GM21576 (cell line): Measurements from ENCODE around the gene OXCT2.
"Not testable (repeated sequence)": the region's sequence is repeated elsewhere in the genome, so short reads cannot be mapped to it uniquely, and the experiment has no call there.

Experiments
- ATAC-seq: cut with Tn5 transposase; IDR thresholded peaks from one replicate; pipeline ENCODE4 v1.9.1; 2021; ENCODE audit warnings: mild to moderate bottlenecking, moderate library complexity; ENCODE audit not compliant: unreplicated experiment

Gene OXCT2

GRCh38 chr1:39763619-39764374 lies 7.4 kb downstream of the OXCT2 start:
- not testable (repeated sequence) for ATAC-seq

DNA sequence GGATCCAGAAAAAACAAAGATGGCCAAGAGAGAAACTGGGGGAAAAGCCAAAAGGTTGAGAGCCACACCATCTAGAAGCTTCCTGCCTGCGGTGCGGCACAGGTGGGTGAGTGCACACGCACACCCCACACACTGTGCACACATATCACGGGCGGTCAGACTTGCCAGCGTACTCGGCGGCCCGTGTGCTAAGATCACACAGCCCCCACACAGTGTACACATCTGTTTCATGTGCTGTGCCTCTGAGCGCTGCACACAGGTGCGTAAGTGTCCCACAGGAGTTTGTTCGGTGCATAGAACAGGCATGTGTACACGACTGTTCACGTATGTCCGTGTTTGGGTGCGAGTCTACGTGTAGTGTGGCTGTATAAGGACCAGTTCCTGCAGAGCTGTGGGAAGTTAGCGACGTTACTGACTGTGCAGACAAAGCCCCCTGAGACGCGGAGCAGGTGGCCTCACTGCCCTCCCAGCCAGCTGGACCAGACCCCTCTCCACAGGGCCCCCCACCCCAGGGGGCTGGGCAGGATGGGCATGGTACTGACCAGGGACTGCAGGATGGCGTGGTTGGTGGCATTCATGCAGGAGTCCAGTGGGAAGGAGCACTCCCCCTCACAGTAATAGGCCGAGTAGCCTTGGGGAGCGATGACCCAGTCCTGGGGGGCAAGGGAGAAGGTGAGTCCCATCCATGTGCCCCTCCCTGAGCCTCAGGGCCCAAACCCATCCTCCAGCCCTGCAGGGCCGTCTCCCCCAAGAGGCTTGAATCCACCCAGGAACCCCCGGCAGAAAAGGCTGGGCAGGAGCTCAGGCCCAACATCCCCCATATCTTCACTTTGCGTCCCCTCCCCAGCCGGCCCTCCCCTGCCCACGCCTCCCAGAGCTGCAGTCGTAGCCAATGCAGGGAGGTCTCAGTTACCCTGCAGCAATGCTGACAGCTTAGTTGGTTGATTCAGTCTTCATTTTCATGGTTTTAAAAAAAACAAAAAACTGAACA lies 8.3 kb downstream of the OXCT2 start:
- no peak for ATAC-seq

GRCh38 chr1:39761557-39762260 lies 9.4 kb downstream of the OXCT2 start:
- ATAC-seq = no peak

DNA sequence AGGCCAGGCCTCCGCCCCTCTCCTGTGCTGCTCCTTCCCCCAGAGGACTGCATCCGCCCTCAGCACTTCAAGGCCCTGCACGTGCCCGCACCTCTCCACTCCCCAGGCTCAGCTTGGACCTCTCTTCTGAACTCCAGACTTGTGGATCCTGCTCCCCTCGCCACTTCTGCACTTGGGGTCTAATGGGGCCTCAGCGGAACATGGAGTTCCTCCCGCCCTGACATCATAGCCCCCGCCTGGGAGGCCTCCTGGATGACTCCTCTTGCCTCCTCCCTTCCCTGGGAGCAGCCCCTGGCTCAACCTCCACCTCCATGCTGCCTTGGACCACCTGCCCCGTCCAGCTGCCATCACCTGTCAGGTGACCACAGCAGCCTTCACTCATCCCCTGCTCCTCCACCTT lies 10.1 kb downstream of the OXCT2 start:
- no peak for ATAC-seq

DNA sequence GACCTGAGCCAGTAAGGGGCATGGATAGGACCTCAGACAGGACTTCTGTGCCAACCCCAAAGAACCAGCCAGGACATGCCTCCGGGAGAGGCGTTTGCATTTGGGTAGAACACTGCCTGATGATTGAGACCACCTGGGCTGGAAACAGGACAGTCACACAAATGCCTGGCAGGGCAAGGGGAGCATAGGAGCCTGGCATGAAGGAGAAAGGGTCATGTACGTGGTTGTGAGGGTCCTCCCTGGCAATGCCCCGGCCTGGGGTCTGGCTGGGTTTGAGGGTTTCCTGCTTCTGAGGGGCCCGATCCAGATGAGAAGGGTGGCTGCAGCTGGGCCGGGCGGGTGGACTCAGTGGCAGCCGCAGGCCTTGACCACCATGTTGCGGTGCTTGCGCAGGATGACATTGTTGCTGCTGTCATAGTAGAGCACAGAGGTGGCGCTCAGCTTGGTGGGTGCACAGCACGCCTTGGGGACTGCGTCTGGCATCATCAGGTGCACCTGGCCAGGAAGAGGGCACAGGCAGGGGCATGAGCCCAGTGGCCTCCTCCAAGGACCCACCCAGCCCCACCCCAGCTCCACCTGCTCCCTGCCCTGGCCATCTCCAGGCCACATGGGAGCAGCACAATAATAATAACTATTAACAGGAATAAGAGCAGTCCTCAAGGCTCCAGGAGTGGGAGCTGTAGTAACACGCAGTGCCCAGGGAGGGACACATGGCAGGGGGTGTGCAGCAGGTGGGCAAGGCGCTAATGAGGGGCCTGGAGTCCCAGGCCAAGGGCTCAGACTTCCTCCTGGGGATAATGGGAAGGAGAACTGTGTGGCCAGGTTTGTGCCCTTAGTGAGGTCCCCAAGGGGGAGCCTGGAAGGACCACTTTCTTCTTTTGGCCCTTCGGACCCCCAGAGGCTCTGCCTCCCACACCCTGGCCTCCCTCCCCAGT lies 10.8 kb downstream of the OXCT2 start:
- ATAC-seq = no peak

DNA sequence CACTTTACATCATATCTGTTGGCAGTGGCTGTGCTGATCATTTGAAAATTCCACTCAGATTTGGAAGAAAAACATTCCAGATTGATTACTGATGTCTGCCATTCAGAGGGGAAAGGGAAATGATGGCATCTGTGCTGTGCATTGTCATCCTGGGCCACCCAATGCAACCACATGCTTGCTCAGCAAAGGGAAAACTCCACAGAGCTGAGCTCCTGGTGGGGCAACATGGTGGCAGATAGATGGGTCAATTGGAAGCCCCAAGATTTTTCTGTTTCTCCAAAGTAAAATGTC lies 11.8 kb downstream of the OXCT2 start:
- no peak for ATAC-seq

DNA sequence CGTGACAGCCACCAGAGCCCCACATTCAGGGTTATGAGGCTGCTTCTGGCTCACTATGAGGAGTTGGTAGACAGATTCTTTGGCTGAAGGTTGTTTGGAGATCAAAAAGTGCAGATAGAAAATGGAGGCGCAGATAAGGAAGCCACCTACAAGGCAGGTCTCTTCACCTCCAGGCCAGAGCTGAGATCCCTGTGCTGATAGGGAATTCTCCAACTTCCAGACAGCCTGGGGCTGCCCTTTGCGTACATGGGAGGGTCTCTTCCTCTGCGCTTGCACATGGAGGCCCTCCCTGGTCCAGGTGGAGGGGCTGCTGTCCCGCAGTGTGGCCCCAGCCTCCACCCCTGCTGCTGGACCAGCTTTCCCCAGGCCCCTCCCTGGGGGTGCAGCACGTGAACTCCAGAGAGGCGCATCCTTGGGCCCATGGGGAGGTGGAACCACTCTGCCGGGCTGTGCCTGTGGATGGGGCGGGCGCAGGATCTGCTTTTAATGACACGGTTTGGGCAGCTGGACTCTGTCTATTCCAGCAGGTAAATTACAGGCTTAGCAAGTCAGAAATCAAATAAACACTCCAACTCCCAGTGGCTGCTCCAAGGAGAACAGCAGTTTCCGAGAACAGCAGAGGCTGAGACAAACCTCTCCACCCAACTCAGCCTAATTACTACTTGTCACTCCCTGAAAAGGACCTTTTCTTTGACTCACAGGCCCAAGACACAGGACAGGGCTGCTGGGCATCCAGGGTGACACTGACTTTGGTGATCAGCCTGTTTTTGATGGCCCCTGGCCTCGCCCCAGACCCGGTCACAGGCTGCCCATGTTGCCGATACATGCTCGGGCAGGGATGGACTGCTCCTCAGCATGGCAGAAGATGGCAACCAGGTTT lies 12.4 kb downstream of the OXCT2 start:
- no peak for ATAC-seq

DNA sequence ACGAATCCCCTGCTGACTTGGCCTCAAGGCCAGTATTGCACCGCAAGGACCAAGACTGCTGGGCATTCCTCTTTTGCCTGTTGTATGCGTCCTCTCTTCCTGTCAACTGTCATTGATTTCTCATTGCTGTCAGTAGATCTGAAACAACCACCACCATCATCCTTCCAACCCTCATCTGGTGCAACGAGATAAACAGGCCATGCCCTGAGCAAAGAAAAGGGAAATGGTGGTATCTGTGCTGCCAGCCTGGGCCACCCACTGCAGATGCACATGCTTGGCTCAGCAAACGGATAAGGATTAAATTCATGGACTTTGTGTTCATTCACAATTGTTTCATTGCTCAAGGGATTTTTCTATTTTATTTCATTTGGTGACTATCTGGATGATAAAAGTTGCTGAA lies 13.6 kb downstream of the OXCT2 start:
- ATAC-seq = no peak

DNA sequence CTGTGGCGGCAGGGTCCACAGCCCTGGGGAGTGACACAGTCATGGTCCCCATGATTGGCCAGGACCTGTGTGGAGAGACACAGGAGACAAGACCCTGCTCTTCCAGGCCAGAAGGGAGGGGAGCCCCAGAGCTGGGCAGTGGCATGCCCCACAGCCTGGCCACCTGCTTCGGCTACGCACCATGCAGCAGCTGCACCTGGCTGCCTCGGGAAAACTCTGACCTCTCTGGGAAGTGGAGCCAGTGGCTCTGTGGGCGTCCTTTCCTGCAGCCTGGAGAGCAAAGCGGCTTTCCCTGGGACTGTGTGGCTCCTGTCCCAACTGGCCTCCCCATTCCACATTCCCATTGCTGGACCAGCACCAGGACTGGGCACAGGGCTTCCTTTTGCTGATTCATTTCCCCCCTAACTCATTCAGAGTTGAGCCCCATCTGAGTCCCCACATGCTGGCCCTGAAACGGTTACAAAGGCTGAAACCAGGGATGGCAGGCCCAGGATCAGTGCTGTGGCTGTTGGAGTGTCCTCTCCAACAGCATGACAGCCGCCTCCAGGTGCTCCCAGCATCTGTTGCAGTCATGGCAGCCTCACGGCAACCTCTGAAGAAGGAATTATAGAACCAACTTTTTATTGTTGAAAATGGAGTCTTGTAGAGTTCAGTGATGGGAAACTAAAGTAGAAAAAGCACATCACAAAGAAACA lies 15.0 kb downstream of the OXCT2 start:
- ATAC-seq = no peak

DNA sequence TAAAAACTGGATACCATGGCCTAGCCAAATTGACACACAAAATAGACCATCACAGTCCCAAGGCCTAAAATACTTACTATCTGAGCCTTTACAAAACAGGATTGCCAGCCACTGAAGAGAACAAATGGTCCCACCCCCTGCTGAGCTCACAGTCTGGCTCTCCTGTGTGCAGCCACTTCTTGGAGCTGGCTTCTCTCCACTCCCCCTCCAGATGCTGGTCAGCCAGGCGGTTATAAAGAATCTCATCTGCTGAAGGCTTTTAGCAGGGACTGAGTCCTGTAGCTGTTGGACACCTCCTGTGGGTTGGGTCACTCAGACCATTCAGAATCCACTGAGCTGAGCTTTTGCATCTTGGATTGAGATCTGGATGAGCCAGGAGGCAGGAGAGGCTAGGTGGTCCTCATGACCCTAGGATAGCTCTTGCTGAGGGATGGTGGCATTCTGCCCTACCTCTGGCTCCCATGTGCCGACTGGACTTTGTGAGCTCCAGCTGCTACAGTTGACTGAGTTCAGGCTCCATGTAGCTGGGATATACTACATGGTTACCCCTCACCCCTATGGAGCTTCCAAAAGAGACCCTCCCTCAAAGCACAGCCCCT lies 16.1 kb downstream of the OXCT2 start:
- no peak for ATAC-seq

GRCh38 chr1:39754026-39754570 lies 17.1 kb downstream of the OXCT2 start:
- ATAC-seq = no peak

DNA sequence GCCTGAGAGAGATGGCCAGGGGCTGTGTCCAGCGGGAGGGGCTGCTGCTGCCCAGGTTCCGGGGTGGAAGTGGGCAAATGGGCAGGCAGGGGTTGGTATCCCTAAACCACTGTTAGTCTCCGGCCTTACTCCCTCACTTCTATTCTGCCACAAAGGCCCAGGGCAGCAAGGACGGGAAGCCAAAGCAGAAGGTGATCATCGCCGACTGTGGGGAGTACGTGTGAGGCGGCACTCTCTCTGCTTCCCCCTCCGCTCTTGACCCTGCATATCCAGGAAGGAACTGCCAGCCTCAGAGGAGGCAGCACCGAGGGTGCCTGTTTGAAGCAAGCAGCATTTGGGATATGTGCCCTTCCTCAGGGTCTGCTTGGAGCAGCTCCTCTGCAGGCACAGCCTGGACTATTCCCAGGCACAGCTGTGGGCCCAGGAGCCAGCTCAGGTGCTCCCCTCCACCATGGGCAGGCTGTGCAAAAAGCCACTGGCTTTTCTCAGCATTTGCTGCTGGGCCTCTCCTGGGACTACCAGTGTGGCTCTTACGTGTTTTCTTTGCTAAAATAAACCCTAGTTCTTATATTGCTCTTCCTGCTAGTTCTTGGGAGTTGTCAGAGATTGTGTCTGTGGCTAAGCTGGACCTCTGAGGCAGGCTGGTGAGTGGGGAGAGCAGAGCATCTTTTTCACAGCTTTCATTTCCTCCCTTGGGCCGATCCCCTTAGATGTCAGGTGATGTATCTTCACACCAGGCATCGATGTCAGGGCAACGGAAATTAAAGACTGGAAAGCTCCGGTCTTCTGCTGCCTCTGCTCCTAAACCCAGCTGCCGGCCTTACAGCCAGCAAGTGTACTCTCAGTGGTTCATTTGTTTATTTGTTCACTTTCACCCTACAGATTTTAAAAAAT lies 17.8 kb downstream of the OXCT2 start:
- no peak for ATAC-seq

GRCh38 chr1:39752703-39753102 lies 18.4 kb downstream of the OXCT2 start:
- ATAC-seq = no peak

DNA sequence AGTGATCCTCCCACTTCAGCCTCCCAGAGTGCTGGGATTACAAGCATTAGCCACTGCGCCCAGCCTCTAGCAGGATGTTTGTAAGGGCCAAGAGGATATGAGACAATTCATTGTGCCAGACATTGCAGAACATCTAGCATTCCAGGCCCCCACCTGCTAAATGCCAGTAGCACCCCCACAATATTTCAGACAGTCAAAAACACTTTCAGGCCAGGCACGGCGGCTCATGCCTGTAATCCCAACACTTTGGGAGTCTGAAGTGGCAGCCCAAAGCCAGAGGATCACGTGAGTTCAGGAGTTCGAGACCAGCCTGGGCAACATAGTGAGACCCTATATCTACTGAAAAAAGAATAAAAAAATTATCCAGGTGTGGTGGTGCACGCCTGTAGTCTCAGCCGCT lies 19.6 kb downstream of the OXCT2 start:
- no peak for ATAC-seq

DNA sequence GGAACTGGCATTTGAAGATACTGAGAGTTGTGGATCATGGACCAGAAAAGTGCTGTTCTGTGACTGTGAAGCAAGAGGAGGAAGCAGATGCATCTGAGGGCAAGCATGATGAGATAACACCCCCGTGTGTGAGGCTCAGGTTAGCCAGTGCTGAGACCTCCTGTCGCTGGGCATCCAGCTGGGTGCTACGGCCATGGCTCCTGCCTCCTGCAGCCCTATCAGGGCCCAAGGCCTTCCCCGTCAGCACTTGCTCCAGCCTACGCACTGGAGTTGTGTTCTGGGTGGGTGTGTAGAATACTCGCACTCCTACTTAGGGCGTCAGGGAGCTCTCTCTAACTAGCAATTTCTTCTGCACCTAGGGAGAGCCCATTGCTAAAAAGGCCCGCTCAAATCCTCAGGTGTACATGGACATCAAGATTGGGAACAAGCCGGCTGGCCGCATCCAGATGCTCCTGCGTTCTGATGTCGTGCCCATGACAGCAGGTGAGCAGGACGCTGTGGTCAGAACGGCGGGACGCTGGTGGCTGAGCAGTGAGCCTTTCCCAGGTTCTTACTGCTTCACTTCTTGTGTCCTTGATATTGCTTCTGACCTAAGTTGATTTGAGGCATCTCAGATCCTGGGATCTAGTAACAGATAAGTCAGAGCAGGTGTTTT lies 26.0 kb downstream of the OXCT2 start:
- ATAC-seq = no peak

GRCh38 chr1:39738622-39739366 lies 32.4 kb downstream of the OXCT2 start, which contains the start of gene PPIE:
Gene PPIE (plus strand): TSS chr1:39738882. CDS start chr1:39738901, 19 bp downstream.
- peak; percentile 81 for ATAC-seq
